ENCODE data around the gene CNTN4.

GRCh38 chr3:2512881-2513280 lies 414.2 kb downstream of the CNTN4 start:
- TF ChIP-seq, protein P1, sequence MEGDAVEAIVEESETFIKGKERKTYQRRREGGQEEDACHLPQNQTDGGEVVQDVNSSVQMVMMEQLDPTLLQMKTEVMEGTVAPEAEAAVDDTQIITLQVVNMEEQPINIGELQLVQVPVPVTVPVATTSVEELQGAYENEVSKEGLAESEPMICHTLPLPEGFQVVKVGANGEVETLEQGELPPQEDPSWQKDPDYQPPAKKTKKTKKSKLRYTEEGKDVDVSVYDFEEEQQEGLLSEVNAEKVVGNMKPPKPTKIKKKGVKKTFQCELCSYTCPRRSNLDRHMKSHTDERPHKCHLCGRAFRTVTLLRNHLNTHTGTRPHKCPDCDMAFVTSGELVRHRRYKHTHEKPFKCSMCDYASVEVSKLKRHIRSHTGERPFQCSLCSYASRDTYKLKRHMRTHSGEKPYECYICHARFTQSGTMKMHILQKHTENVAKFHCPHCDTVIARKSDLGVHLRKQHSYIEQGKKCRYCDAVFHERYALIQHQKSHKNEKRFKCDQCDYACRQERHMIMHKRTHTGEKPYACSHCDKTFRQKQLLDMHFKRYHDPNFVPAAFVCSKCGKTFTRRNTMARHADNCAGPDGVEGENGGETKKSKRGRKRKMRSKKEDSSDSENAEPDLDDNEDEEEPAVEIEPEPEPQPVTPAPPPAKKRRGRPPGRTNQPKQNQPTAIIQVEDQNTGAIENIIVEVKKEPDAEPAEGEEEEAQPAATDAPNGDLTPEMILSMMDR (IDR thresholded peaks at IDR 0.05; ENCODE audit: control extremely low read depth in 1 of 3, insufficient read depth in 1 of 3, low read depth in 1 of 3, low read length in 3 of 3): no peak
- TF ChIP-seq POLR2AphosphoS5 (IDR thresholded peaks at IDR 0.05; ENCODE audit: low read depth, low read length) (no peak), SIN3A (conservative IDR thresholded peaks at IDR 0.05 in 1 of 2, IDR thresholded peaks at IDR 0.05 in 1 of 2; ENCODE audit: low read depth in 1 of 2, low read length in 2 of 2) (no peak), CEBPB (IDR thresholded peaks at IDR 0.05; ENCODE audit: low read depth, low read length) (no peak), SP2 (IDR thresholded peaks at IDR 0.05; ENCODE audit: low read length) (no peak), TBP (IDR thresholded peaks at IDR 0.05; ENCODE audit: low read depth, low read length) (no peak), POLR2A (IDR thresholded peaks at IDR 0.05; ENCODE audit: control extremely low read depth in 1 of 2, low read depth in 2 of 2, low read length in 2 of 2) (no peak), GTF2F1 (IDR thresholded peaks at IDR 0.05; ENCODE audit: borderline replicate concordance, low read depth, low read length) (no peak), SP1 (IDR thresholded peaks at IDR 0.05; ENCODE audit: low read depth, low read length) (no peak), RNF2 (IDR thresholded peaks at IDR 0.05; ENCODE audit: borderline replicate concordance, low read depth, low read length, missing control alignments, poor library complexity, severe bottlenecking) (no peak), MAFK (IDR thresholded peaks at IDR 0.05; ENCODE audit: low read depth, low read length) (no peak), CHD1 (IDR thresholded peaks at IDR 0.05; ENCODE audit: low read depth, low read length) (no peak), TAF1 (IDR thresholded peaks at IDR 0.05; ENCODE audit: low read depth, low read length) (no peak), JUND (IDR thresholded peaks at IDR 0.05; ENCODE audit: low read length) (no peak)
